Measurements from ENCODE around the gene CSRP2. TPM values are rescaled to one million over a fixed set of nuclear protein-coding genes. Genes with fewer than 3 reads are reported as not detected.

Gene CSRP2
- polyA plus RNA-seq (2013, experiment 1 of 2; ENCODE audit: insufficient read length) = 477 TPM
- 494 TPM for polyA plus RNA-seq (2013, experiment 2 of 2; ENCODE audit: insufficient read length)

GRCh38 chr12:76878899-76879709, at the start of gene CSRP2:
TSS of gene CSRP2 (minus strand) at chr12:76879019. CDS start at chr12:76866260, 12,759 bp downstream.
- peak; percentile 94 for DNase-seq

GRCh38 chr12:76927170-76927784, 48.5 kb upstream of the CSRP2 start:
- DNase-seq = peak; percentile 41

GRCh38 chr12:76925135-76925534, 46.3 kb upstream of the CSRP2 start:
- DNase-seq = peak; percentile 63

GRCh38 chr12:76922866-76923265, 44.0 kb upstream of the CSRP2 start:
- peak; percentile 34 for DNase-seq

DNA sequence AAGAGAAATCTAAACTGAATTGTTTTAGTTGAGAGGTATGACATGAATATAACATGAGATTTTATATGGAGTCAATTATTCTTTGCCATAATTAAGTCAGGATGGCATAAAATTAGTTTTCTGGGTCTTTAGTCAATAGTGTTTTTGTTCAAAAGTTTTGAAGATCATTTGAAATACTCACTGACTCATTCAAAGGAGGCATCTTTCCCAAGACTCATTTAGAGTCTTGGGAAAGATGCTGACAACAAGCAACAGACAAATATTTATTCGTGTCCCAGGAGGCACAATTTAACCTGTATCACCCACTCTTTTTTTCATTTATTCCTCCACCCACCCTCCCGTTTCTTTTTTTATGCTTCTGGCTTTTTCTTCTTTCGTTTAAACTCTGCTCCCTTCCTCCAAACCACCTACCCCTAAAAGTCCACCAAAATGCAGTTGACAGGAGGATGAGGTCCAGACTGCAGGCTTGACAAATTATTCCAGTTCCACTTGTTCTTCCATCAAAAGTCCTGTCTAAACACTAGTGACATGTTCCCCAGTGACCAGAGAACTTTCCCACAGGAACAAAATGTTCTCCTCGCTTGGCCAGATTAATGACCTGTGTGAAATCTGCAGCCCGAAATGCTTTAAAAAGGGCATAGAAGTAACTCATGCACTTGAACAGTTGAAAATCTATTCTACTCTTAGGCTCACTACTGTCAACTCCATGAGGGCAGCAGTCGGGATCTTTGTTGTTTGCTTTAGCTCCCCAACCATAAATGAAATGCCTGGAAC, 43.3 kb upstream of the CSRP2 start:
- DNase-seq = no peak

DNA sequence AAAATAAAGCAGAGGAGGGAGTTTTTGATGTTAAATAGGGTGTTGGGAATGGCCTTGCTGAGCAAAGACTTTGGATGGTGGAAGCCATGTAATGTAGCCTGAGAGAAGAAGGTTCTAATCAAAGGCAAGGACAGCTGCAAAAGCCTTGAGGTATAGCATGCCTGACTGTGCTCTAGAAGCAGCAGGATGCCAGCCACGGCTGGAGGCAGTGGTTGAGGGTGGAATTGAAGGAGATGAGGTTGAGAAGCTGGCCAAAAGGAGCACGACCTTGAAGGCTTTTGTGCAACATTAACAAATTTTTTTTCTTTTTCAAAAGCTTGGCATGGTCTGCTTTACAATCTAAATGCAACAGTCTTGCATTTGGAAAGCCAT, 42.3 kb upstream of the CSRP2 start:
- no peak for DNase-seq

GRCh38 chr12:76920172-76921099, 41.6 kb upstream of the CSRP2 start:
- DNase-seq = no peak

GRCh38 chr12:76919383-76920171, 40.8 kb upstream of the CSRP2 start:
- no peak for DNase-seq

- DNase-seq = peak; percentile 18
These were observed 37.3 kb upstream of the CSRP2 start for GRCh38 chr12:76916170-76916540.

DNA sequence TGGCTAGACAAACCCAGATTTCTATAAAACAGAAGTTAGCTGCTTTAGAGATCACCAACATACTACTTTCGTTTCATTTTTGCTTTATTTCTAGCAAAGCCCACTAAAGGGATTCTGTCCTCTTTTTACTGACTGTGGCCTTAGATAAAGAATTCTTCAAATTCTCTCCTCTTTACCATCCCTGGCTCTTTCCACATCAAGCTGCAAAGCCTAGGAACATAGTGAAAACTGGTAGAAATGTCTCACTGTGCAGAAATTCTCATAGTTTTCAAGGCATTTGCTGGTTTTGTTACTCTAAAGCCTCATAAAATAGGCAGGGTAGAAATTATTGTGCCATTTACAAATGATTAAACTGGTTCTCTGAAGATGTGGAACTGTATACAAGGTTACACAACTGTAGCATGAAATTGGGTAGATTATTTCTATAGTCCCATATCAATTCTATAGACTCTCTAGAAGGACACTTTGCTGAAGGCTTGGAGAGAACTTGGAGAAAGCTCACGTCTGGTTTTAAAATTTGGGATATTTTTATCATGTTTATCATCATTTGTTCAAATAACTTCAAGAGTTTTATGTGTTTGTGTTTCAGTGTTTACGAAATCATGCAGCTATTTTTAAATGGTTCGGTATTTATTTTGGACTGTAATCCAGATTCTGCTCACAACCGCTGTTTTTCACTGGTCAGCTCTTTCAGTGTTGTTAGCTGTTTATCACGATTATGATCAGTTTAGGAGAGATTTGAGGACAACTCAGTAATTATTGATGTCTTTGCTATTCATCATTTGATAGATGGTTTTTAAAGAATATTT, 36.7 kb upstream of the CSRP2 start:
- peak; percentile 21 for DNase-seq

GRCh38 chr12:76914102-76914859, 35.5 kb upstream of the CSRP2 start:
- no peak for DNase-seq

GRCh38 chr12:76909290-76909689, 30.5 kb upstream of the CSRP2 start:
- DNase-seq = no peak

GRCh38 chr12:76908303-76909017, 29.6 kb upstream of the CSRP2 start:
- DNase-seq = no peak

GRCh38 chr12:76901628-76902380, 23.0 kb upstream of the CSRP2 start:
- no peak for DNase-seq

GRCh38 chr12:76899522-76899921, 20.7 kb upstream of the CSRP2 start:
- DNase-seq = no peak

DNA sequence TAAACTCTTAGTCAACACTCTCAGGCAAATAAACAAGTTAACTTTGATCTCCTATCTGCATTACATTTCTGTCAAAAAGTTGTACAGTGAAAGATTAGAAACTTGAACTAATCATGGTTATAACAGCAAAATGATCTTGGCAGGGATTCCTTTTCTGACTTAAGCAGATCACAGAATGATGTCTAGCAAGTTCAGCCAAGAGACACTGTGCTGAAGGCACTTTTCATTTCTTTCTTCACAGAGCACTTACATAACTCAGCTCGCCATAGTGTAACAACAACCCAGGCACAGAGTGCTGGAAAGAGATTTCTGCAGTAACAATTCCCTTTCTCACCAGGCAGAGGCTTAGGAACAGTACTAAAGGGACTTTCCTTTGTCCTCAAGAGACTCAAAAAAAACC, 19.6 kb upstream of the CSRP2 start:
- no peak for DNase-seq

DNA sequence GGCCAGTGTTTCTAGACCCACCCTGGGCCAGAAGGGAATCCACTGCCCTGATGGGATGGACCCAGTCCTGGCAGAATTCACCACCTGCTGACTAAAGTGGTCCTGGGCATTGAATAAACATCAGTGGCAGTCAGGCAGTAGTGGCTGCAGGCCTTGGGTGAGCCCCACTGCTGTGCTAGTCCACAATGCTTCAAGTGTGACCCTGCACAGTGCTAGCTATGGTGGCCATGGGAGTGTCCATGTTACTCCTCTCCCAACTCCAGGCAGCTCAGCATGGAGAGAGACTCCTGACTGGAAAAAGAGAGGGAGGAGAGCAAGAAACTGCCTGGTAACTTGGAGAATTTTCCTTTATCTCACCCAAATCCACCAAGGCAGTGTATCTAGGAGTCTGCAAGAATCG, 17.5 kb upstream of the CSRP2 start:
- no peak for DNase-seq

GRCh38 chr12:76895796-76896195, 17.0 kb upstream of the CSRP2 start:
- DNase-seq = no peak
